Activated B cell treated with CpG ODN at 0.5 μM for 24 hours (primary cell): Measurements from ENCODE around the gene DAG1. TPM values are rescaled to one million over a fixed set of nuclear protein-coding genes. Genes with fewer than 3 reads are reported as not detected.

Source experiments
- ATAC-seq: fragments of 200-7000 bp; cut with Tn5 transposase; one replicate; pipeline ENCODE4 v1.10.0; 2021; ENCODE audit warnings: low read depth, mild to moderate bottlenecking, moderate library complexity
- CTCF ChIA-PET: fragments of 350-600 bp; sonication (Branson Sonifier 250); formaldehyde crosslinking; loops from one replicate; lab custom pipeline; 2021; ENCODE audit warnings: antibody characterized with exemption; lab: Charles Lee
- POLR2A ChIA-PET: fragments of 350-600 bp; sonication (Branson Sonifier 250); formaldehyde crosslinking; loops from one replicate; lab custom pipeline; 2021; ENCODE audit warnings: antibody characterized with exemption; lab: Charles Lee
- DNase-seq: peaks from one replicate; pipeline ENCODE4 v3.0.0; 2022
- H3K27ac Mint-ChIP-seq: one replicate; pipeline ENCODE4 v1.8.0; 2020; ENCODE audit warnings: mixed read lengths
- H3K27me3 Mint-ChIP-seq: one replicate; pipeline ENCODE4 v1.8.0; 2021; ENCODE audit warnings: mixed read lengths
- H3K36me3 Mint-ChIP-seq: one replicate; pipeline ENCODE4 v1.8.0; 2021; ENCODE audit warnings: low read depth, mixed read lengths
- H3K4me1 Mint-ChIP-seq: one replicate; pipeline ENCODE4 v1.8.0; 2021; ENCODE audit warnings: mixed read lengths
- H3K4me3 Mint-ChIP-seq: one replicate; pipeline ENCODE4 v1.8.0; 2020; ENCODE audit warnings: mild to moderate bottlenecking, mixed read lengths
- H3K9me3 Mint-ChIP-seq: one replicate; pipeline ENCODE4 v1.8.0; 2020; ENCODE audit warnings: mixed read lengths
- intact Hi-C: fragments of 100-400 bp; cut with micrococcal nuclease; formaldehyde crosslinking; loops from one replicate; pipeline ENCODE4 v1.15.1; 2024
- total RNA-seq: library from RNA; stranded (reverse); gene quantifications from 2 replicates; pipeline ENCODE4 v1.2.3, GENCODE V29; 2022
- TF ChIP-seq, protein P1 (sequence below): fragments of 200-600 bp; IDR thresholded peaks from one replicate; pipeline ENCODE4 v1.8.0; 2022; ENCODE audit warnings: antibody characterized with exemption, mild to moderate bottlenecking

Gene DAG1
- total RNA-seq, 1 donor from 2014 or later = 19.7 TPM

GRCh38 chr3:49500732-49501609, 30.9 kb downstream of the DAG1 start:
- intact Hi-C loops = no loop called here
- H3K27ac Mint-ChIP-seq = no peak overlapping the region
- TF ChIP-seq, protein P1, sequence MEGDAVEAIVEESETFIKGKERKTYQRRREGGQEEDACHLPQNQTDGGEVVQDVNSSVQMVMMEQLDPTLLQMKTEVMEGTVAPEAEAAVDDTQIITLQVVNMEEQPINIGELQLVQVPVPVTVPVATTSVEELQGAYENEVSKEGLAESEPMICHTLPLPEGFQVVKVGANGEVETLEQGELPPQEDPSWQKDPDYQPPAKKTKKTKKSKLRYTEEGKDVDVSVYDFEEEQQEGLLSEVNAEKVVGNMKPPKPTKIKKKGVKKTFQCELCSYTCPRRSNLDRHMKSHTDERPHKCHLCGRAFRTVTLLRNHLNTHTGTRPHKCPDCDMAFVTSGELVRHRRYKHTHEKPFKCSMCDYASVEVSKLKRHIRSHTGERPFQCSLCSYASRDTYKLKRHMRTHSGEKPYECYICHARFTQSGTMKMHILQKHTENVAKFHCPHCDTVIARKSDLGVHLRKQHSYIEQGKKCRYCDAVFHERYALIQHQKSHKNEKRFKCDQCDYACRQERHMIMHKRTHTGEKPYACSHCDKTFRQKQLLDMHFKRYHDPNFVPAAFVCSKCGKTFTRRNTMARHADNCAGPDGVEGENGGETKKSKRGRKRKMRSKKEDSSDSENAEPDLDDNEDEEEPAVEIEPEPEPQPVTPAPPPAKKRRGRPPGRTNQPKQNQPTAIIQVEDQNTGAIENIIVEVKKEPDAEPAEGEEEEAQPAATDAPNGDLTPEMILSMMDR = no peak
- no peak for DNase-seq
- H3K27me3 Mint-ChIP-seq = no peaks in the 10 kb centered on the region
- ChIA-PET POLR2A (no interaction called here), CTCF (no interaction called here)
- no peak overlapping the region for H3K4me3 Mint-ChIP-seq
- peaks cover 9% of the 10 kb centered on the region for H3K4me1 Mint-ChIP-seq
- H3K9me3 Mint-ChIP-seq = no peaks in the 10 kb centered on the region
- no peak for ATAC-seq
- peaks cover 11% of the 10 kb centered on the region for H3K36me3 Mint-ChIP-seq

GRCh38 chr3:49501842-49502241, 31.8 kb downstream of the DAG1 start:
- no peaks in the 10 kb centered on the region for H3K27me3 Mint-ChIP-seq
- H3K4me1 Mint-ChIP-seq = peaks cover 9% of the 10 kb centered on the region
- peaks cover 11% of the 10 kb centered on the region for H3K36me3 Mint-ChIP-seq
- intact Hi-C loops = no loop called here
- TF ChIP-seq, protein P1 = no peak
- ChIA-PET POLR2A (no interaction called here), CTCF (no interaction called here)
- H3K4me3 Mint-ChIP-seq = no peak overlapping the region
- no peak for DNase-seq
- no peak overlapping the region for H3K27ac Mint-ChIP-seq
- H3K9me3 Mint-ChIP-seq = no peaks in the 10 kb centered on the region
- ATAC-seq = no peak

DNA sequence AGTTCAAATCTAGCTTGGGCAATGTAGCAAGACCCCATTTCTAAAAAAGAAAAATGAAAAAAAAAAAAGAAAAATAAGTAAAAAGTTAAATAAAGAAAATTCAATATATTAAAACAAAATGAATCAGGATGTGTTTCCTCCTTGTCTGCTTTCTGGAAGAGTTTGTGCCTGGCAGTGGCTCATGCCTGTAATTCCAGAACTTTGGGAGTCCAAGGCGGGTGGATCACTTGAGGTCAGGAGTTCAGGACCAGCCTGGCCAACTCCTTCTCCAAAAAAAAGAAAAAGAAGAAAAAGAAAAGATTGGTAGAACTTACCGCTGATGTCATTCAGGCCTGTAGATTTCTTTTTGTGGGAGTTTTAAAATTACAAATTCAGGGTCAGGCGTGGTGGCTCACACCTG, 36.8 kb downstream of the DAG1 start:
- Mint-ChIP-seq H3K27me3 (no peaks in the 10 kb centered on the region), H3K27ac (no peak overlapping the region), H3K4me1 (peaks cover 8% of the 10 kb centered on the region), H3K9me3 (no peaks in the 10 kb centered on the region), H3K36me3 (peaks cover 26% of the 10 kb centered on the region), H3K4me3 (no peak overlapping the region)
- ChIA-PET CTCF (no interaction called here), POLR2A (no interaction called here)
- intact Hi-C loops = no loop called here
- TF ChIP-seq, protein P1 = no peak
- ATAC-seq (no peak), DNase-seq (no peak)

DNA sequence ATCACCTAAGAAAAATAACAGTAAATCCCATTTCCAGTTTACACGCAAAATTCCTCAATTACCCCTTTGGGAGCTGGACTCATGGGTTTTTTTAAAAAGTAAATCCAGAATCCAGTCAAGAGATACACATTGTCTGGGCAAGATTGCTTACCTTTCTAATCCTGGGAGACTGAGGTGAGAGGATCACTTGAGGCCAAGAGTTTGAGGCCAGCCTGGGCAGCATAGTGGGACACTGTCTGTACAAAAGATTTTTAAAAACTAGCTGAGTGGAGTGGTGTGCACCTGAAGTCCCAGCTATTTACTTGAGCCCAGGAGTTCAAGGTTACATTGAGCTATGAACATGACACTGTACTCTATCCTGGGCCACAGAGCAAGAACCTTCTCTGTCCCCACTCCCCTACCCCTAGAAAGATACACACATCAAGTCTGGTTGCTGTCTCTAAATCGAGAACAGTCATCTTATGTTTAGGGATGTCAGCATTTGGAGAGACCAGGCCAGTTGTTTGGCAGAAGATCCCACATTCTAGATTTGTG, 39.0 kb downstream of the DAG1 start:
- Mint-ChIP-seq H3K9me3 (no peaks in the 10 kb centered on the region), H3K27me3 (no peaks in the 10 kb centered on the region), H3K36me3 (peaks cover 29% of the 10 kb centered on the region), H3K27ac (no peak overlapping the region), H3K4me1 (peaks cover 7% of the 10 kb centered on the region), H3K4me3 (no peak overlapping the region)
- POLR2A ChIA-PET = no interaction called here
- CTCF ChIA-PET = no interaction called here
- TF ChIP-seq, protein P1 = no peak
- intact Hi-C loops = no loop called here
- ATAC-seq (no peak), DNase-seq (no peak)

DNA sequence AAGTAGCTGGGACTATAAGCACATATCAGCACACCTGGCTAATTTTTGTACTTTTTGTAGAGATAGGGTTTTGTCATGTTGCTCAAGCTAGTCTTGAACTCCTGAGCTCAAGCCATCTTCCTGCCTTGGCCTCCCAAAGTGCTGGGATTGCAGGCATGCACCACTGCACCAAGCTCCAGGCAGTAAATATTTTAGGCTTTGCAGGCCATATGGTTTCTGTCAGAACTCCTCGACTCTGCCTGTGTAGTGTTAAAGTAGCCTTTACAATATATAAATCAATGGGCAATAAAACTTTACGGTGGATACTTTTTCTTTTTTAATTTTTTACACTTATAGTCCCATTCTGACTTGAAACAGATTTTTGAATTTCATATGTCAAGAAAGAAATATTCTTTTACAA, 41.6 kb downstream of the DAG1 start:
- peaks cover 1% of the 10 kb centered on the region for H3K4me1 Mint-ChIP-seq
- H3K4me3 Mint-ChIP-seq = no peak overlapping the region
- TF ChIP-seq, protein P1 = no peak
- peaks cover 47% of the 10 kb centered on the region for H3K36me3 Mint-ChIP-seq
- H3K9me3 Mint-ChIP-seq = no peaks in the 10 kb centered on the region
- H3K27ac Mint-ChIP-seq = no peak overlapping the region
- intact Hi-C loops = no loop called here
- ChIA-PET CTCF (no interaction called here), POLR2A (no interaction called here)
- ATAC-seq = no peak
- DNase-seq = no peak
- H3K27me3 Mint-ChIP-seq = no peaks in the 10 kb centered on the region
